Stimulated activated naive CD8-positive, alpha-beta T cell treated with anti-CD3 and anti-CD28 coated beads, Interleukin-15, amount 100 ng/mL, for 72 hours (primary cell): ENCODE results near the gene ATP8B3.
A peak's percentile ranks its signal among the peaks of the same experiment; 100 is the strongest.

Experiments
- ATAC-seq: fragments of 150-1000 bp; cut with Tn5 transposase; 2 replicates; pipeline ENCODE4 v1.10.0; 2021; ENCODE audit warnings: mild to moderate bottlenecking, moderate library complexity
- DNase-seq, 2 donors: peaks; one replicate each; pipeline ENCODE4 v3.0.0; 2021 to 2022
- H3K27ac Mint-ChIP-seq, 2 donors: one replicate each; pipeline ENCODE4 v1.8.0; 2022; ENCODE audit warnings: mild to moderate bottlenecking in 2 of 2, mixed read lengths in 2 of 2, moderate library complexity in 2 of 2
- H3K27me3 Mint-ChIP-seq: one replicate; pipeline ENCODE4 v1.8.0; 2022; ENCODE audit warnings: mixed read lengths
- H3K4me1 Mint-ChIP-seq: one replicate; pipeline ENCODE4 v1.8.0; 2022; ENCODE audit warnings: mild to moderate bottlenecking, mixed read lengths
- H3K4me3 Mint-ChIP-seq, 2 donors: one replicate each; pipeline ENCODE4 v1.8.0; 2022; ENCODE audit warnings: mild to moderate bottlenecking in 2 of 2, mixed read lengths in 2 of 2, moderate library complexity in 1 of 2
- H3K9me3 Mint-ChIP-seq, 2 donors: one replicate each; pipeline ENCODE4 v1.8.0; 2022; ENCODE audit warnings: mixed read lengths in 2 of 2

ATP8B3 gene

GRCh38 chr19:1782521-1782920 lies 29.6 kb downstream of the ATP8B3 start:
- DNase-seq (no peak), ATAC-seq (no peak)
- Mint-ChIP-seq H3K27ac (no peak overlapping the region), H3K27me3 (peaks cover 87% of the 10 kb centered on the region), H3K9me3 (no peaks in the 10 kb centered on the region), H3K4me1 (no peaks in the 10 kb centered on the region), H3K4me3 (no peak overlapping the region)

GRCh38 chr19:1780272-1780958 lies 31.7 kb downstream of the ATP8B3 start:
- H3K27ac Mint-ChIP-seq, result no peak overlapping the region
- DNase-seq (no peak), ATAC-seq (no peak)
- peaks cover 92% of the 10 kb centered on the region for H3K27me3 Mint-ChIP-seq
- no peak overlapping the region for H3K4me3 Mint-ChIP-seq
- H3K4me1 Mint-ChIP-seq, result peaks cover 8% of the 10 kb centered on the region
- no peaks in the 10 kb centered on the region for H3K9me3 Mint-ChIP-seq

GRCh38 chr19:1779574-1779973 lies 32.5 kb downstream of the ATP8B3 start:
- ATAC-seq (no peak), DNase-seq (no peak)
- H3K27ac Mint-ChIP-seq, result no peak overlapping the region
- H3K4me1 Mint-ChIP-seq, result peaks cover 8% of the 10 kb centered on the region
- no peak overlapping the region for H3K4me3 Mint-ChIP-seq
- H3K27me3 Mint-ChIP-seq, result peaks cover 93% of the 10 kb centered on the region
- no peaks in the 10 kb centered on the region for H3K9me3 Mint-ChIP-seq

GRCh38 chr19:1777149-1777548 lies 34.9 kb downstream of the ATP8B3 start:
- Mint-ChIP-seq H3K9me3 (no peaks in the 10 kb centered on the region), H3K4me1 (peaks cover 8% of the 10 kb centered on the region), H3K4me3 (no peak overlapping the region), H3K27me3 (peaks cover 94% of the 10 kb centered on the region), H3K27ac (no peak overlapping the region)
- DNase-seq (no peak), ATAC-seq (no peak)

- no peak overlapping the region for H3K4me3 Mint-ChIP-seq
Measured at GRCh38 chr19:1776606-1777147, 35.4 kb downstream of the ATP8B3 start.

GRCh38 chr19:1775951-1776605 lies 36.0 kb downstream of the ATP8B3 start:
- H3K27ac Mint-ChIP-seq, result no peak overlapping the region
- peaks cover 8% of the 10 kb centered on the region for H3K4me1 Mint-ChIP-seq
- peaks cover 0 to 5% of the 10 kb centered on the region in 2 donors for H3K9me3 Mint-ChIP-seq
- ATAC-seq, result no peak
- H3K27me3 Mint-ChIP-seq, result peaks cover 99% of the 10 kb centered on the region
- H3K4me3 Mint-ChIP-seq, result no peak overlapping the region
- no peak for DNase-seq

More at GRCh38 chr19:1776606-1777147, 35.4 kb downstream of the ATP8B3 start:
- Mint-ChIP-seq H3K9me3 (no peaks in the 10 kb centered on the region), H3K27ac (no peak overlapping the region), H3K4me1 (peaks cover 8% of the 10 kb centered on the region), H3K27me3 (peaks cover 98% of the 10 kb centered on the region)
- no peak for ATAC-seq
- DNase-seq, result no peak

GRCh38 chr19:1774989-1775772 lies 36.9 kb downstream of the ATP8B3 start:
- ATAC-seq (no peak), DNase-seq (no peak)
- Mint-ChIP-seq H3K27ac (no peak overlapping the region), H3K4me3 (no peak overlapping the region), H3K9me3 (peaks cover 8 to 14% of the 10 kb centered on the region in 2 donors), H3K4me1 (peaks cover 8% of the 10 kb centered on the region), H3K27me3 (peaks cover 99% of the 10 kb centered on the region)

GRCh38 chr19:1773184-1773583 lies 38.9 kb downstream of the ATP8B3 start:
- no peak for DNase-seq
- peaks cover 8 to 16% of the 10 kb centered on the region in 2 donors for H3K9me3 Mint-ChIP-seq
- H3K27me3 Mint-ChIP-seq, result peaks cover 99% of the 10 kb centered on the region
- peaks cover 9% of the 10 kb centered on the region for H3K4me1 Mint-ChIP-seq
- no peak for ATAC-seq
- no peak overlapping the region for H3K4me3 Mint-ChIP-seq
- no peak overlapping the region for H3K27ac Mint-ChIP-seq

GRCh38 chr19:1770866-1771576 lies 41.1 kb downstream of the ATP8B3 start:
- Mint-ChIP-seq H3K4me1 (peaks cover 16% of the 10 kb centered on the region), H3K27me3 (peaks cover 99% of the 10 kb centered on the region), H3K4me3 (no peak overlapping the region), H3K27ac (no peak overlapping the region), H3K9me3 (peaks cover 8 to 16% of the 10 kb centered on the region in 2 donors)
- no peak for ATAC-seq
- DNase-seq, result no peak

- no peak overlapping the region for H3K4me3 Mint-ChIP-seq
- no peak for ATAC-seq
- H3K27me3 Mint-ChIP-seq, result peaks cover 99% of the 10 kb centered on the region
- H3K9me3 Mint-ChIP-seq, result peaks cover 8 to 16% of the 10 kb centered on the region in 2 donors
- no peak for DNase-seq
- H3K4me1 Mint-ChIP-seq, result peaks cover 16% of the 10 kb centered on the region
- H3K27ac Mint-ChIP-seq, result no peak overlapping the region
Measured at GRCh38 chr19:1769645-1769985, 42.5 kb downstream of the ATP8B3 start.

- peaks cover 8 to 16% of the 10 kb centered on the region in 2 donors for H3K9me3 Mint-ChIP-seq
- no peak for DNase-seq
- no peak overlapping the region for H3K4me3 Mint-ChIP-seq
- H3K27me3 Mint-ChIP-seq, result peaks cover 99% of the 10 kb centered on the region
- peaks cover 18% of the 10 kb centered on the region for H3K4me1 Mint-ChIP-seq
- no peak for ATAC-seq
- no peak overlapping the region for H3K27ac Mint-ChIP-seq
Measured at GRCh38 chr19:1768918-1769644, 43.0 kb downstream of the ATP8B3 start.

- ATAC-seq (no peak), DNase-seq (no peak)
- Mint-ChIP-seq H3K27me3 (peaks cover 99% of the 10 kb centered on the region), H3K9me3 (peaks cover 8 to 16% of the 10 kb centered on the region in 2 donors), H3K4me1 (peaks cover 23% of the 10 kb centered on the region), H3K27ac (no peak overlapping the region), H3K4me3 (no peak overlapping the region)
Measured at GRCh38 chr19:1768248-1768647, 43.8 kb downstream of the ATP8B3 start.

- ATAC-seq (peak; percentile 62), DNase-seq (peak; percentile 47 to 64)
- Mint-ChIP-seq H3K4me1 (peaks cover 23% of the 10 kb centered on the region), H3K27me3 (peaks cover 99% of the 10 kb centered on the region), H3K4me3 (no peak overlapping the region), H3K9me3 (peaks cover 8 to 16% of the 10 kb centered on the region in 2 donors), H3K27ac (peak overlapping the region in 1 of 2 donors; percentile 69)
Measured at GRCh38 chr19:1767464-1767933, 44.6 kb downstream of the ATP8B3 start.

GRCh38 chr19:1766800-1767352 lies 45.2 kb downstream of the ATP8B3 start:
- Mint-ChIP-seq H3K4me1 (peaks cover 23% of the 10 kb centered on the region), H3K27me3 (peaks cover 100% of the 10 kb centered on the region), H3K27ac (no peak overlapping the region), H3K9me3 (peaks cover 8 to 16% of the 10 kb centered on the region in 2 donors), H3K4me3 (no peak overlapping the region)
- DNase-seq (no peak), ATAC-seq (no peak)
